ENCODE measurements around the gene TSEN15. TPM values are rescaled to one million over a fixed set of nuclear protein-coding genes. Genes with fewer than 3 reads are reported as not detected.

The TSEN15 gene
- total RNA-seq, 1 donor from 2014 or later: 22.4 TPM

- H3K36me3 Mint-ChIP-seq (ENCODE audit: insufficient read depth): peaks cover 1% of the 10 kb centered on the region
- H3K9me3 Mint-ChIP-seq (ENCODE audit: low read depth): no peaks in the 10 kb centered on the region
- no peak overlapping the region for H3K4me3 Mint-ChIP-seq (ENCODE audit: low read depth)
Measured at GRCh38 chr1:184049291-184049690, 2.2 kb upstream of the TSEN15 start.

DNA sequence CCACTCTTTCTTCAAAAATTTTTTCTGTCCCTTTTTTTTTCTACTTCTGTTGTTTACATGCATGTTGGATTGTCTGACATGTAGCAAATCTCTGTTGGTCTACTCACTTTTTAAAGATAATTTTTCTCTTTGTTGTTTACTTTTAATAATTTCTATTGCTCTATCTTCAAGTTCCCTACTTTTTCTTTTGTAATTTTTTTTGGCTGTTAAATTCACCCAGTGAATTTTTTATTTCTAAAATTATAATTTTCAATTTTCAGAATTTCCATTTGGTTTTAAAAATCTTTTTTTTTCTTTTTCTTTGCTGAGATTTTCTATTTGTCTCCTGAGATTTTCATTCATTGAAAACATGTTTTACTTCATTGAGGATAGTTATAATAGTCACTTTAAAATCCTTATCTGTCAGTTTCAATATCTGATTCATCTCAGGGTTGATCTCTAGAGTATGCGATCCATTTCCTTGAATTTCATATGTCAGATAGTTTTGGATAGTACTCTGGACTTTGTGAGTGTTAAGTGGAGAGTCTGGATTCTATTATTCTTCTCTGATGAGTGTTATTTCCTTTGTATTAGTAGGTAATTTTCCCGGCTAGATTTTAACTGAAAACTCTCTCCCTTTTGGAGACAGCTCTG, 1.6 kb upstream of the TSEN15 start:
- DNase-seq (ENCODE audit: low spot score, unreplicated experiment): no peak
- H3K9me3 Mint-ChIP-seq (ENCODE audit: low read depth): no peaks in the 10 kb centered on the region
- peaks cover 3% of the 10 kb centered on the region for H3K36me3 Mint-ChIP-seq (ENCODE audit: insufficient read depth)
- H3K27me3 Mint-ChIP-seq: peaks cover 8% of the 10 kb centered on the region
- peaks cover 12% of the 10 kb centered on the region for H3K4me1 Mint-ChIP-seq (ENCODE audit: low read depth)
- TF ChIP-seq CTCF (IDR thresholded peaks at IDR 0.05; ENCODE audit: unreplicated experiment): no peak
- H3K4me3 Mint-ChIP-seq (ENCODE audit: low read depth): peak overlapping the region; percentile 32
- no peak overlapping the region for H3K27ac Mint-ChIP-seq

More at GRCh38 chr1:184049291-184049690, 2.2 kb upstream of the TSEN15 start:
- TF ChIP-seq CTCF (IDR thresholded peaks at IDR 0.05; ENCODE audit: unreplicated experiment): no peak
- Mint-ChIP-seq H3K4me1 (ENCODE audit: low read depth) (peaks cover 12% of the 10 kb centered on the region), H3K27ac (peak overlapping the region; percentile 3), H3K27me3 (peaks cover 8% of the 10 kb centered on the region)
- DNase-seq (ENCODE audit: low spot score, unreplicated experiment): no peak

DNA sequence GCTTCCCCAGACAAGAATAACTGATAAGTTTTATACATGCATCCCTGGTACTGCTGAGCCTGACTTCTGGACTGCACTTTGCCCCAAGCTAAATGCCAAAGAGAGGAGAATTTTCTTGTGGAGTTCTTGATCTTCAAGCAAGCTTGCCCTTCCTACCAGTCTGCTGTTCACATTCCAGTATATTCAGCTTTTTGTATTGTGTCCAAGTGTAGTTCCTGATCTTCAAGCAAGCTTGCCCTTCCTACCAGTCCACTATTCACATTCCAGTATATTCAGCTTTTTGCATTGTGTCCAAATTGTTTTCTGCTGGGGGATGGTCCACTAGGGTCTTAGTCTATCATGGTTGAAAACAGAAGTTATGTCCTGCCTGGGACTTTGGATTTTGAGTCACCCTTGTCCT, 894 bp upstream of the TSEN15 start:
- no peak for TF ChIP-seq CTCF (IDR thresholded peaks at IDR 0.05; ENCODE audit: unreplicated experiment)
- Mint-ChIP-seq H3K4me1 (ENCODE audit: low read depth) (peaks cover 12% of the 10 kb centered on the region), H3K9me3 (ENCODE audit: low read depth) (no peaks in the 10 kb centered on the region), H3K36me3 (ENCODE audit: insufficient read depth) (peaks cover 7% of the 10 kb centered on the region), H3K27ac (peak overlapping the region; percentile 100), H3K4me3 (ENCODE audit: low read depth) (peak overlapping the region; percentile 93), H3K27me3 (peaks cover 8% of the 10 kb centered on the region)
- DNase-seq (ENCODE audit: low spot score, unreplicated experiment): no peak

GRCh38 chr1:184051138-184051484, 419 bp upstream of the TSEN15 start:
- Mint-ChIP-seq H3K27me3 (peaks cover 8% of the 10 kb centered on the region), H3K36me3 (ENCODE audit: insufficient read depth) (peaks cover 7% of the 10 kb centered on the region), H3K4me3 (ENCODE audit: low read depth) (peak overlapping the region; percentile 93), H3K9me3 (ENCODE audit: low read depth) (no peaks in the 10 kb centered on the region), H3K27ac (peak overlapping the region; percentile 100), H3K4me1 (ENCODE audit: low read depth) (peaks cover 12% of the 10 kb centered on the region)
- TF ChIP-seq CTCF (IDR thresholded peaks at IDR 0.05; ENCODE audit: unreplicated experiment): no peak
- DNase-seq (ENCODE audit: low spot score, unreplicated experiment): no peak

DNA sequence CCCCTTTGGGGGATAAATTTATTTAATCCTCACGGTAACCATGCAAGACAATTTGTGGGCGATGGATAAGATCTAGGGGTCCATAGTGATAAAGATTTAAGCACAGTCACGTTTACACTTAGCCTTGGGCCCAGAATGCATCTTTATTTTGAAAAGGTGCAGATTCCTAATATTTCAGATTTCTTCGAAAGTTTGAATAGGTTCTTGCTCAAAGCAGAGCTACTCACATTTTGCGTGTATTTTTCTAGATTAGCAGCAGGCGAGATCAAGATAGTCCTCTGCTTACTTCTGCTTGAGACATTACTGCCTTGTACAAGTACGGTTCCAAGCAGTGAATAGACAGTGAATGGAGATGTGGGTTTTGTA, 647 bp downstream of the TSEN15 start:
- Mint-ChIP-seq H3K27ac (peak overlapping the region; percentile 100), H3K4me1 (ENCODE audit: low read depth) (peaks cover 15% of the 10 kb centered on the region), H3K9me3 (ENCODE audit: low read depth) (no peaks in the 10 kb centered on the region)

More for the DNA sequence above, 647 bp downstream of the TSEN15 start:
- no peak for DNase-seq (ENCODE audit: low spot score, unreplicated experiment)
- H3K4me3 Mint-ChIP-seq (ENCODE audit: low read depth): peak overlapping the region; percentile 93
- H3K36me3 Mint-ChIP-seq (ENCODE audit: insufficient read depth): peaks cover 9% of the 10 kb centered on the region
- H3K27me3 Mint-ChIP-seq: peaks cover 8% of the 10 kb centered on the region
- no peak for TF ChIP-seq CTCF (IDR thresholded peaks at IDR 0.05; ENCODE audit: unreplicated experiment)

Measured in progenitor cell of endocrine pancreas (in vitro differentiated cells).